GM12891 (cell line): ENCODE data around the gene ARHGAP6.

Experiments used
- DNase-seq: peaks from one replicate; pipeline ENCODE4 v3.0.0; 2011; ENCODE audit warnings: low spot score; ENCODE audit not compliant: insufficient read length
- FAIRE-seq: peaks from 2 replicates; lab custom pipeline; 2011; peaks lifted over from hg19 to GRCh38; lab: Jason Lieb, UNC
- PAX5 ChIP-seq: IDR thresholded peaks from 2 replicates; pipeline ENCODE4 v1.6.1; 2011; ENCODE audit warnings: low read length, moderate library complexity, mild to moderate bottlenecking; ENCODE audit not compliant: insufficient read depth, severe bottlenecking
- POLR2A ChIP-seq: IDR thresholded peaks from 2 replicates; pipeline ENCODE4 v1.6.1; 2011; ENCODE audit warnings: low read depth, low read length, control low read depth
- POLR2AphosphoS5 ChIP-seq: IDR thresholded peaks from 2 replicates; pipeline ENCODE4 v1.6.1; 2011; ENCODE audit warnings: low read depth, low read length, control low read depth
- POU2F2 ChIP-seq: IDR thresholded peaks from 2 replicates; pipeline ENCODE4 v1.6.1; 2011; ENCODE audit warnings: low read depth, mild to moderate bottlenecking, control low read depth, low read length, moderate library complexity
- SPI1 ChIP-seq: IDR thresholded peaks from 2 replicates; pipeline ENCODE4 v1.6.1; 2011; ENCODE audit warnings: low read depth, low read length, control low read depth
- TAF1 ChIP-seq: IDR thresholded peaks from 2 replicates; pipeline ENCODE4 v1.6.1; 2011; ENCODE audit warnings: low read depth, low read length, control low read depth

The ARHGAP6 gene

DNA sequence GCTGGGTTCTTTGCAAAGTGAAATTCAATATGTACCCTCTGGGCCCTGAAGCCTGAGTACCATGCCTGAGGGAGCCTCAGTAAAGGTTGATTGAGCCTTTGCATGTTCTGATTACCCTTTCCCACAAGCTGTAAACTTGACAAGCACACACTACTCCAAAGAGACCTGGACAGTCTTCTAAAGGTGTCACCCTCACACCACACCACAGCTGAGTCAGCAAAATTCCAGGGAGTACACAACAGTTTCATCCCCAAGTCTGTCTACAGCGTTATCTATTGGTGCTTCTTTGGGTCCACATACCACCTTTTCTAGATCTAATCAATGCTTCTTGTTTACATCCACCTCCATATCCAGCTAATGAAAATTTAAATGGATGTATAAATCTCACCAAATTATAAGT lies 191.7 kb downstream of the ARHGAP6 start:
- DNase-seq (no peak), FAIRE-seq (no peak)
- TF ChIP-seq POU2F2 (no peak), POLR2A (no peak), TAF1 (no peak), PAX5 (no peak), POLR2AphosphoS5 (no peak), SPI1 (no peak)

- TF ChIP-seq PAX5 (no peak), POLR2A (no peak), TAF1 (no peak), POLR2AphosphoS5 (no peak), SPI1 (no peak), POU2F2 (no peak)
- DNase-seq (no peak), FAIRE-seq (no peak)
Observed at GRCh38 chrX:11472879-11473278, 192.8 kb downstream of the ARHGAP6 start.

DNA sequence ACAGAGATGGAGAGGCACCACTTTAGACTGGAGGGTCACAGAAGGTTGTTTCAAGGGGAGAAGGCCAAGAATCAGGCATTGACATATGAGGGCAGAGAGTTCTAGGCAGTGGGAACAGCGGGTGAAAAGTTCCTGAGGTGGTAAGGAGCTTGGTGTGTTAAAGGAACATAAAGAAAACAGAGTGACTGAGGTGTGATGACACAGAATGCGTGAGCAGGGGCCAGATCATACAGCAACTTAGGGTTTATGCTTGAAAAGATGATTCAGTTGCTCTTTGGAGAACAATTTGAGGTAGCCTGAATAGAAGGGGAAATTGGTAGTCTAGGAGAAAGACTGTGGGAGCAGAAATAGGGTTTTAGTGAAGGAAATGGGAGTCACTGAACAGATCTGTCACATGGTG lies 193.3 kb downstream of the ARHGAP6 start:
- DNase-seq (no peak), FAIRE-seq (no peak)
- TF ChIP-seq POLR2A (no peak), TAF1 (no peak), POLR2AphosphoS5 (no peak), PAX5 (no peak), SPI1 (no peak), POU2F2 (no peak)

- DNase-seq (no peak), FAIRE-seq (no peak)
- TF ChIP-seq TAF1 = no peak
- TF ChIP-seq POU2F2 = no peak
- TF ChIP-seq POLR2A = no peak
- TF ChIP-seq PAX5 = no peak
- TF ChIP-seq SPI1 = no peak
- no peak for TF ChIP-seq POLR2AphosphoS5
Observed at GRCh38 chrX:11470250-11470974, 195.3 kb downstream of the ARHGAP6 start.

DNA sequence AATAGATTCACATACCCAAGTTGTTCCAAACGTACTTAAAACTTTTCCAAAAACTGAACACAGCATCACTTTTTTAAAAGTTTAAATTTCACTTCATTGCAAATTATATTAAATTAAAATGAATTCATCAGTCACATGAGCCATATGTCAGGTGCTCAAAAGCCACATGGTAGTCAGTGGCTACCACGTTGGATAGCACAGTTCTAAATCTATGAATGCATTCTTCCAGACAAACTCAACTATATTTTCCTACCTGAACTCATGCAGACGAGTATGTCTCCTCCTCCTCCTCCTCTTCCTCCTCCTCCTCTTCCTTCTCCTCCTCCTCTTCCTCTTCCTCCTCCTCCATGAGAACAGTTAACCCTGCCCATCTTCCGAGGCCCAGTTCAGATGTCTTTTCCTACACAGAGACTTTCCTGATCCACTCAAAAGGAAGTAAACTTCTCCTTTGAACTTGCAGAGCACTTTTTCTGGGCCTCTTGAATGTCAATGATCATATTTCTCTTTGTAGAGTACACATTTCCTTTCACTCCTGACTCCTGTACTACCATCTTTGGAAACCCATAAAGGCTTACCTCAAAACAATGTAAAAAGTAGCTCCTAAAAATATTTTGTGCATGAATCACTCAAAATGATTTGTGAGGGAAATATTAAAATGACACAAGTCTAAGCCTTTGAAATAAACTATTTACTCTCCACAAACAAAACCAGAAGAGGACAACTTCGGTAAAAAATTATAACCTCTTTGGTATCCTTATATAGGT lies 199.9 kb downstream of the ARHGAP6 start:
- no peak for FAIRE-seq
- no peak for DNase-seq
- TF ChIP-seq POLR2A = no peak
- no peak for TF ChIP-seq TAF1
- TF ChIP-seq PAX5 = no peak
- no peak for TF ChIP-seq SPI1
- TF ChIP-seq POLR2AphosphoS5 = no peak
- no peak for TF ChIP-seq POU2F2

DNA sequence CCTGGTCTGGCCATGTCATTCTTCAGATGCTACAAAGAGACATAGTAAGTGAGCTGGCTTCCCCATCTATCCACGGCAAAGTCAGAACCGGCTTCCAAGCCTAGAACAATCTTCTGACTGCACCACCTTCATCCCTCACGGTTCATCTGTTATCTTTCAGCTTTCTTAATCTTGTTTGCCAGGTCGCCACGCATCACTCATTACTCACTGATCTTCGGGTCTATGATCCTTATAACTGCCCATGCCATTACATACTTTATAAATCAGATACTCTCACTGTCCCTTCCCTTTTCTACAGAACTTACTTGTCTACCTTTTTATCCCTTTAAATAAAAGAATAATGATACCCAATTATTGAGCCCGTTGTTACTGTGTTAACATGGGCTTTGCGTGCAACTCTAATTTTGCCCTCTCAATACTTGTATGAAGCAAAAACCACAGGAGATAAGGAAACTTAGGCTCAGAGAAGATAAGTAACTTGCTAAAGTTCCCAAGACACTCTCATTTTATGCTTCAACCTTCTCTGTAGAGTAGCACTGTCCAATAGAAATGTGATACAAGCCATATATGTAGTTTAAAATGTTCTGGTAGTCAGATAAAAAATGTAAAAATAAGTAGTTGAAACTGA lies 200.8 kb downstream of the ARHGAP6 start:
- no peak for TF ChIP-seq TAF1
- TF ChIP-seq PAX5 = no peak
- TF ChIP-seq SPI1 = no peak
- no peak for TF ChIP-seq POLR2A
- TF ChIP-seq POLR2AphosphoS5 = no peak
- no peak for TF ChIP-seq POU2F2
- FAIRE-seq = no peak

DNA sequence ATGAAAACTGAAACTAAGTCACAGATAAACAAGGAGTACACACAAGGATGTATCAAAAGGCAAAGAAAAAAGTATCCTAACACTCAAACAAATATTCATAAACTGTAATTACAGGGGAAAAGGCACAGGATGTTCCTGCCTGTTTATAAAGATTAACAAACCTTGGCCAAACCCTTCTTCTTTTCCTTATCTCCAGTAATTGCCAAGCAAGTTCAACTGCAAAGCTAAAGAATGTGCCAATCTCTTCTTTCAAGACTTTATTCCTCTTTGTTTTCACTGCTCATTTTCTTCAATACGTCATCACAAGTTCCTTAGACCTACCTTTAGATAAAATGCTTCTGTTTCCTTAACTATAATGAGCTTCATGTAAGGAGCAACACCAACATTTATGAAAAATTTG lies 201.3 kb downstream of the ARHGAP6 start:
- DNase-seq = no peak
- FAIRE-seq = no peak
- TF ChIP-seq POU2F2 (no peak), POLR2AphosphoS5 (no peak), SPI1 (no peak), PAX5 (no peak), POLR2A (no peak)

More for the DNA sequence above, 200.8 kb downstream of the ARHGAP6 start:
- DNase-seq = no peak

- no peak for FAIRE-seq
- TF ChIP-seq POU2F2 (no peak), POLR2AphosphoS5 (no peak), PAX5 (no peak), POLR2A (no peak), SPI1 (no peak), TAF1 (no peak)
- DNase-seq = no peak
Observed at GRCh38 chrX:11462648-11463047, 203.1 kb downstream of the ARHGAP6 start.

DNA sequence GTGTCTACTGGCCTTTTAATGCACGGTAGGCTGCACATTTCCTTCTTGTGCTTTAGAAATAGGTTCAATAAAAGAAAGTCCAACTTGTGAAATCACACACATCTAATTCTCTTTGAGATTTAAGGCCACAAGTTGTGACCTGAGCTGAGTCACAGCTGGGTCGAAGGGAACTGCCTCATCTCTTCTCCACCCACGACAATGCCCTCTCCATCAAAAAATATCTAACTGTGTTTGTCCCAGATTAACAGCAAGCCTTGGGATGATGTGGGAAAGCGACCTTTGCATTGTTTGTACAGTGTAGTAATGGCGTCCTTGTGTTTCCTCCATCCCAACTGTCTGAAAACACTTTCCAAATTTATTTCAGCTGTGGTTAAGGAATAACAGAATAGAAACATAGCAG lies 203.6 kb downstream of the ARHGAP6 start:
- DNase-seq (no peak), FAIRE-seq (no peak)
- TF ChIP-seq POU2F2 = no peak

GRCh38 chrX:11461201-11462001 lies 204.3 kb downstream of the ARHGAP6 start:
- FAIRE-seq = no peak
- no peak for DNase-seq
- TF ChIP-seq PAX5 (no peak), POU2F2 (no peak), POLR2AphosphoS5 (no peak), SPI1 (no peak), TAF1 (no peak), POLR2A (no peak)

DNA sequence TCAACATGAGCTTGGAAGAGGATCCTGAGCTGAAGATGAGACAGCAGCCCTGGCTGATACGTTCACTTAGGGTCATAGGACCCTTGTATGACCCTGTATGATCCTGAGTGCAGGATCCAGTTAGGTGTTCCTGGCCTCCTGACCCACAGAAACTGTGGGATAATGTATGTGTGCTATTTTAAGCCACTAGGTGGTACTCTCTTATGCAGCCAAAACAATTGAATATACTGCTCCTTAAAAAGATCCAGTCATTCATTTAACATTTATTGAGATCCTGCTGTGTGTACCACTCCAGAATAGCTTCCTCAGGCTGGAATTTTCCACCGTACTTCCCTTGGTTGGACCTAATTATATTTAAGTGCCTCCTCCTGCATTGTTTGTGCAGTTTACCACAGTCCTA lies 205.4 kb downstream of the ARHGAP6 start:
- FAIRE-seq = no peak
- no peak for DNase-seq

More for the DNA sequence above, 205.4 kb downstream of the ARHGAP6 start:
- no peak for TF ChIP-seq SPI1
- no peak for TF ChIP-seq POU2F2
- TF ChIP-seq POLR2AphosphoS5 = no peak
- TF ChIP-seq TAF1 = no peak
